HG03103 (cell line): ENCODE results near the gene UCP2.

ENCODE experiments used
- ATAC-seq: cut with Tn5 transposase; IDR thresholded peaks from one replicate; pipeline ENCODE4 v1.9.1; 2021; ENCODE audit warnings: low read depth; ENCODE audit not compliant: unreplicated experiment

UCP2 gene

DNA sequence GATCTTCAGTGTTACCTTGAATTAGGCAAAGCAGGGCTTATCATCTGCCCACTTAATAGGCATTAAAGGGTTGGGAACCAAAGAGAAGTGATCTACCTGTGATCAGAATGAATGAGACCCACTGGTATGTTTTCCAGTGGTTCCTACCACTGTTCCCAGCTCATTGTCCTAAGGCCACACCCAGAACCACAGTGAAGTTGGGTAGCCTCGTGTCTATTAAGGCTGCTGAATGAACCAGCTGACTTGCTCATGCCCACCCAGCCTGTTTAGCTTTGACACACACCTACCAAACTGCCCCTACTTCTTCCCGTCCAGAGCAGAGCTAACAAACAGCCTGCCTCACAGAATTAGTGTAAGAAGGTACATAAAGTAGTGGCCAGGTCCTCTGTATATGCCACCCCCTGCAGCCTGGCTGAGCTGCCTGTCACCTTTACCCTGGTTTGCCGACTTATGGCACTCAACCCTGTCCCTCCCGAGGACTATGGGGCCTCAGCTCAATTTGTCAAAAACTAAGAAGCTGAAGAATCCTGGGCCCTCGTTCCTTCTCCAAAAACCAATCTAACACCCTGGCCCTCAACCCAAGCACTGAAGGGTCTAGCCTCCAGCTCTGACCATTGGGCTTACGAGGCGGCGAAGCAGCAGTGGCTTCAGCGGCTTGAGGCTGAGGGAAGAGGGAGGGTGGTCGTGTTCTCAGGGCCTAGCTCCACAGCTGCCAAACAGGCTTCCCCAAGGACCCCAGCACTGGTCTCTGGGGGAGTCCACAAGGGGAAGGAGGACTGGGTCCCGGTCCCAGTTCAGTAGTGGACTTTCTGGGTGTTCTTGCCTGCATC, 9.8 kb downstream of the UCP2 start:
- no peak for ATAC-seq

DNA sequence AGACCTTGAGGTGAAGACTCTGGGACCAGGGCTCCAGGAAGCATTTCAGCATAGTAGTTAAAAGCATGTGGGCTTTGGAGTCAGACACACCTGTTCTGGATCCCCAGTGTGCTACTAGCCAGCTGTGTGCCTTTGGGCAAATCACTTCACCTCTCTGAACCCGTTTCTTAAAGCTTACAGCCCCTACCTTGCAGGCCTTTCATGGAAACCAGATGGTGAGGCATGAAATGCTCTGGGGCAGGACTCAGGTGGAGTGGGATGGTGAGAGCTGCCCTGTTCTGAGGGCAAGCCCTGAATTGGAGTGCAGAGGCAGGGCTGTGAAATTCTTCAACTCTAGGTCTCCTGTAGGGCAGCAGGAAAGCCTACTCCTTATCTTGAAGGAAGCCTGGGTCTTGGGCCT, 10.5 kb downstream of the UCP2 start:
- ATAC-seq: no peak

DNA sequence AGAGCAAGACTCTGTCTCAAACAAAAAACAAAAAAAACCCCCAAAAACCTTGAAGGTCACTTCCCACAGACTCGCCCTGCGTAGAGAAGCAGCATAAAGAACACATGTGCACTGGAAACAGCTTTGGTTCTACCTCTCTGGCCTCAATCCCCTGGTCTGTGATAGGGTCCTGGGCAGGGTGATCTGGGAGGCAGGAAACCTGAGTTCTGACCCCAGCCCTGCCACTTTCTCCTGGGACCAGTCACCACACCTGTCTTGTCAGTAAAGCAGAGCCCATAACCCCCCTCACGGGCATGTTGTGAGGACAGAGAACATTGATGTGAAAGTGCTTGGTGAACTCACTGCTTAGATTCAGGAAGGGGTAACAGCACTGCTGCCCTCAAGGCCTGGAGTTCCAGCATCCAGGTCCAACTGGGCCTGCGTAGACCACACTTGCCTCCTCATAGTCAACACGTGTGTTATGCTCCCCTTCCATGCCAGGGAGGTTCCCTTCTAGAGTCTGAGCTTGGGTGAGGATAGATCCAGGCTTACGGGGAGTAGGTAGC, 11.4 kb downstream of the UCP2 start:
- ATAC-seq: no peak

DNA sequence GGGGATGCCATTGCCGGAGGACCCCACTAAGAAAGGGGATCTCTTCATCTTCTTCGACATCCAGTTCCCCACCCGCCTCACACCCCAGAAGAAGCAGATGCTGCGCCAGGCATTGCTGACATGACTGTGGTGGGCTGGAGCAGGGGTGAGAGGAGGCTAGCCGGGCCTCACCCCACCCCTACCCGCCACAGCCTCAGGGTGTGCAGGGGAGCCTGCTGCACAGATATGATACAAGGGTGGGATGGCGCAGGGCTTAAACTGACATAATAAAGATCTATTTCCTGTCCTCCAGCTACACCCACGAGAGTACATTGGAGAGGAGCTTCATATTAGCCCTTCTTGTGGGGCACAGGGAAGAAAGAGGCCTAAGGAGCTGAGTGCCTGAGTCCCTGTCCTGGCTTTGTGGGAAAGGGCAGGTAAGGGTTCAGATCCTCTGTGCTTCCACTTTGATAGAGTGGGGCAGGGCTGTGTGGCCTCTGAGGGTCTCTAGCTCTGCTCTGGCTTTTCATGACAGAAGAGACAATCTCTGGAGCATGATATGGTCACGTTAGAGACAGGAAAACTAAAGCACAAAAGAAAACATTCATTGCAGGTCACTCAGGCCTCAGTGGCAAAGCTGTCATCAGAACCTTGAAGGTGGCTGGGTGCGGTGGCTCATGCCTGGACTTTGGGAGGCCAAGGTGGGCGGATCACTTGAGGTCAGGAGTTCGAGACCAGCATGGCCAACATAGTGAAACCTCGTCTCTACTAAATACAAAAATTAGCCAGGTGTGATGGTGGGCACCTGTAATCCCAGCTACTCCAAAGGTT, 12.4 kb downstream of the UCP2 start:
- no peak for ATAC-seq

DNA sequence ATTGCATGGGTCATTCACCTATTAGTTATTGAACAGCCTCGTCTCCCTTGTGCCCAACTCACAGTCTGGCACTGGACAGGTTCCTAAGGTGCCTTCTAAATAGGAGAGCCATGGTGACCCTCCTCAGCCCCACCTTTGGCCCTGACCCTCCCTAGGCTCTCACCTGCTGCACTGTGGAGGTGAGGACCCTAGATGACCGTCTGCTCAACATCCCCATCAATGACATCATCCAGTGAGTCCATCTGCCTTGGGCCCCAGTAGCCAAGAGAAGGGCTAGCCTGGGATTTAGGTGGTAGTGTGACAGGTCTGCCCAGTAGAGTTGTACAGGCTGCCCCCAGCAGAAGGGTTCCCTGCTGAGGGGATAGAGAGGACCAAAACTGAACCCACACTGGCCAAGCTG, 13.6 kb downstream of the UCP2 start:
- no peak for ATAC-seq

DNA sequence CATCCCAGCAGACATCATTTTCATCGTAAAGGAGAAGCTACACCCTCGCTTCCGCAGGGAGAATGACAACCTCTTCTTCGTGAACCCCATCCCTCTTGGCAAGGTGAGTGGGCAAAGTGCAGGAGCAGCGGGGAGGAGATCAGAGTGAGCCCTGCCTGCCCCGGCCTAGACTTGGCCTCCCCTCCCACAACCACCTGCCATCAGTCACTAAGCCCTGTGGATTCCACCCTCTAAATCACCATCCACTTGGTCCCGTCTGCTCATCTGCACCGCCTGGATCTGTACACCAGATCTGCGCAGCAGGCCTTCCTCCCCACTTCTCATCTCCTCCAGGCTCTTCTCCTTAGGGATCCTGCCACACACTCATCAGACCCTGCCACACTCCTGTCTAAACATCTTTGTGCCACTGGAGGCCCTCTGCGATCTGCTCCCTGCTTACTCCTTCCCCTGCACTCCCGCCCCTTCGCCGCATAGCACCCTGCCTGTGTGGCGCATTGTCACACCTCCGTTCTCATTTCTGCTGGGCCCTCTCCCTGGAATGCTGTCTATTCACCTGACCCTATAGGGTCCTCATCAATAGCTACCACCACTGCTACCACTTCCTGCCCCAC, 14.2 kb downstream of the UCP2 start:
- no peak for ATAC-seq

DNA sequence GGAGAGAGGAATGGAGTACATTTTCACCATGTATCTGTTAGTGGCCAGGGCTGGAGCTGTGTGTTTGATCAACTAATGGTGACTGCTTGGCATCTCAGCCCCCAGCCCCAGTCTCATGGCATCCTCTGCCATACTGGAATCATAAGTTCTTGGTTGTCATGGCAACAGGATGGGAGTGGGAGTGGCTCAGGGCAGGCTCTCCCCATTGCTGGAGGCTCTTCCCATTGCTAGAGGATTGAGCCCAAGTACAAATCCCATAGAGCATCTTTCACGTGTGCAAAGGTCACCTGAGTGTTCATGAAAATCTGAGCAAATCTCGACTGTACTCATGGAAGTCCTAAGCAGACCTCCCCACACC, 16.9 kb downstream of the UCP2 start:
- ATAC-seq: no peak

DNA sequence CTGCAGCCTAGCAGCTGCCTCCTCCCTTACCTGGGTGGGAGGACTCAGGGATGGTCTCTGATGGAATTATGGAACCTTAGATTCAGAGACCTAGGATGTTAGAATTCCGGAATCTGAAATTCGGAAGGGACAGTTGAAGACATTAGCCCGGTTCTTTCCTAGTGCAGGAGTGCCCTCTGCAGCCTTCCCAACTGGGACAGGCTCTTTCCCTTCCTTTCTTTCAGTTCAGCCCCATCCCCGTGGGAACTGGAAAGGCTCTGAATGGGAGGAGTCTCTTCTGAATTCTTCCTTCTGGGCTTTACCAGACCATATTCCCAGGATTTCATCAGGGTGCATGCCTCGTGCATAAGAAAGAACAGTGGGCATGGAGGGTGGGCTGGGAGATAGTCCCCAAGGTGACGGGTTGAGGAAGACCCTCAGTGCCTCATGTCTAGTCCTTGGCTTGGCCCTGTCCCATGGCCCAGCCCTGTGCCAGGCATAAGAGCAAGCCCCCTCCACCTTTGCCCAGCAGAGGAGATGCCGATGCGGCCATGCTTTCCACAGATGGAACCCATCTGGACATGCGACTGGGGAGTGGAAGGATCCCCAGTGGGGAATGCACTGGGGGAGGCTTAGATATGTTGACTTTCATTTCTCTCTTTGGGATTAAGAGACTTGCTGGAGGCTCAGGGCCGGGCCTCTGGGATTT, 17.4 kb downstream of the UCP2 start:
- ATAC-seq: no peak

DNA sequence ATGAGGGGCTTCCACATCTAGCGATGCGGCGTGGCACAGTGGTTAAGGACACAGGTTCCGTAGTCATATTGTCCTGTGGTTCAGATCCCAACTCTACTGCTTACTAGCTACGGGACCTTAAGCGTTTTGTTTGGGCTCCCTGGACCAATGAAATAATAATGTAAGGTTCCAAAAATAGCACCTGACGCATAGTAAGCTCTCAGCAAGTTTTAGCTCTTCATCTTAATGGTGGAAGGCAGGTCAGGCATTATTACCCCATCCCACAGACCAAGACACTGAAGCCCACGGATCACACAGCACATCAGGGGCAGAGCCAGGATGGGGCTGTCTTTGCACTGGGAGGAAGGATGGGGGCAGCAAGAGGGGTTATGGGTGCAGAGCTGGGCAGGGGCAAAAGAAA, 18.8 kb downstream of the UCP2 start:
- ATAC-seq: no peak

DNA sequence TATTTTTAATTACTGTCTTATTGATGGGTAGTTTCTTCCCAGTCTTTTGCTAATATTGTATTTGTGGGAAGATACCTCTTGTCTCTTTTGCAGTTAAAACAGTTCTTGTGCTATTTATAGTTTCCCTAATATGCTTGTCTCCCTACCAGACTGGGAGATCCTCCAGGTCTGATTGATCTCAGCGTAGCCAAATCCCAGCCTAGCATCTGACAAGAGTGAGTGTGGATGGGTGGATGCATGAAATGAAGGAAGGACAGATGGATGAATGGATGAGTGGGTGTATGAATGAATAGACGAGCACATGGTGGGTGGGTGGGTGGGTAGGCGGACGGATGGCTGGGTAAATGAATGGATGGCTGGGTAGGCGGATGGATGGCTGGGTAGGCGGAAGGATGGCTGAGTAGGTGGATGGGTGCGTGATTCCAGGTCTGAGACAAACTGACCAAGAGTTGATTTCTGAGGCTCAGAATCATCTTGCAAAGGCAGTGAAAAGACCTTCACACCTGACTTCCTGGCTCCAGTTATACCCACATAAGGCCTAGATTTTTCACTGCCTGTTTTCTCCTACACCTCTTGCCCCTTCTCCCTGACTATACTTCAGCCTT, 20.4 kb downstream of the UCP2 start:
- no peak for ATAC-seq

DNA sequence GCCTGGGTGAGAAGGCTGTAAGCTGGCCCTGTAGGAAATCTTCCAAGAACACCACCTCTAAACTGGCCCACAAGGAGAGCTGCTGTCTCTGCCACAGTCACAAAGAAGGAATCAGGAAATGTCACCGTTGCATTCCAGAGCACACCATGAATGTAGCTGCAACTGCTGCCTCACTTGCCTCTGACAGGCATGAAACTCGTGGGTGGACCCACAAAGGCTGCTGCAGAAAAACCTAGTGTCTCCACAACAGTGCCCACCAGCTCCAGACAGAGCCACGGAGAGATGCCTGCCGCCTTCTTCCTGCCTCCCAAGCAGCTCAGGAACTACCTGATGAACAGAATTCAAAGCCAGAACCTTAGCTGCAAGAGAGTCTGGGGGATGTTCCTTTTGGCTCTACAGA, 21.3 kb downstream of the UCP2 start:
- ATAC-seq: no peak

DNA sequence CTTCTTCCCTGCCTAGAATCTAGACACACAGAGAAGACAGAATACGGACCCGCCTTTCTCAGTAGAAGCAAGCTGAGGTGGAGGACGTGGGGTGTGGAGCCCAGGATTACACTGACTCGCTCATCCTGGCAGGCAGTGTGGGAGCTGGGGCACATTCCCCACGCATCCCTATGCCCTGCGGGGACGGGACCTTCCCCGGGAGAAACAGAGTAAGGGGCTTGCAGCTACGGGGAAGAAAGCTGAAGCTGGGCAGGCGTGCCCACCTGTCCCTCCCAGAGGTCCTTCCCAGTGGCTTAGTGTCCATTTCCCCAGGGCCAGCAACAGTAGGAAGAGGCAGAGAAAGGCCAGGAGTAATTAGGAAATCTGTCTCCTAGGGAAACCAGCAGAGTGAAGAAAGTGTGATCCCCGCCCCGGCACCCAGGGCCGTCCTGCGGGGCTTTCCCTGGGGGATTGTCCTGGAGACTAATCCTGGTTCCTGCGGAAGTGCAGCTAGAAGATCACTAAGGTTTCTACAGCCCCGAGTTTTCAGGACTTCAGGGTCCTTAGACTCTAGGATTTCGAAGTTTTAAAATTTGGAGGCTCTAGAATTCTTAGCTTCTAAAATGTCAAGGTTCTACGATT, 24.0 kb downstream of the UCP2 start:
- no peak for ATAC-seq

DNA sequence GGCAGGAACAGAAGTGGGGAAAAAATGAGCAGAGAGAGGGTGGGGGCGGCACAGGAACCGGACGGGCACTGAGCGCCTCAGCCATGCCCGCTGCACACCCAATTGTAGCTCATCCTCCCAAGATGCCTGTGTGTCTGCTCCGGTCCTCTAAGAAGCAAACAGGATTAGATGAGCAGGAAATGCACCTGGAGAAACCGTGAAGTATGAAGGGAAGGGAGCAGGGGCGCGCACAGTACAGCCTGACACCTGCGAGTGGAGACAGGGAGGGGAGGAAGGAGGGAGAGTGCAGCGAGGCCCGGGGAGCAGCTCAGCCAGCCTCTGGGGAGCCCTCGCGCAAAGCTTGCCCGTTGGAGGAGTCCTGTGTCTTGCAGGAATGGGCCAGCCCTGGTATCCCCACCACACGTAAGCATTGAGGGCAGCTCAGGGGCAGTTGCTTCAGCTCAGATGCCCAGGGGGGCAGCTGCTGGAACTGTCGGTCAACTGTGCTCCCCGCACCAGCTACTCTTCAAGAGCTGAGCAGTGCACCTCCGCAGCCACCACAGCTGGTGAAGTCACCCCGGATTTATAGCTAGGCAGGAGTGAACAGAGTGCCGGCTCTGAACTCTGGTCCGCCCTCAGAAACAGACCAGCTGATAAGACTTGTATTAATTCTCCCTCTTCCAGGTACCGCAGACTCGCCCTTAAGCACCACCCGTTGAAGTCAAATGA, 24.8 kb downstream of the UCP2 start:
- ATAC-seq: no peak

DNA sequence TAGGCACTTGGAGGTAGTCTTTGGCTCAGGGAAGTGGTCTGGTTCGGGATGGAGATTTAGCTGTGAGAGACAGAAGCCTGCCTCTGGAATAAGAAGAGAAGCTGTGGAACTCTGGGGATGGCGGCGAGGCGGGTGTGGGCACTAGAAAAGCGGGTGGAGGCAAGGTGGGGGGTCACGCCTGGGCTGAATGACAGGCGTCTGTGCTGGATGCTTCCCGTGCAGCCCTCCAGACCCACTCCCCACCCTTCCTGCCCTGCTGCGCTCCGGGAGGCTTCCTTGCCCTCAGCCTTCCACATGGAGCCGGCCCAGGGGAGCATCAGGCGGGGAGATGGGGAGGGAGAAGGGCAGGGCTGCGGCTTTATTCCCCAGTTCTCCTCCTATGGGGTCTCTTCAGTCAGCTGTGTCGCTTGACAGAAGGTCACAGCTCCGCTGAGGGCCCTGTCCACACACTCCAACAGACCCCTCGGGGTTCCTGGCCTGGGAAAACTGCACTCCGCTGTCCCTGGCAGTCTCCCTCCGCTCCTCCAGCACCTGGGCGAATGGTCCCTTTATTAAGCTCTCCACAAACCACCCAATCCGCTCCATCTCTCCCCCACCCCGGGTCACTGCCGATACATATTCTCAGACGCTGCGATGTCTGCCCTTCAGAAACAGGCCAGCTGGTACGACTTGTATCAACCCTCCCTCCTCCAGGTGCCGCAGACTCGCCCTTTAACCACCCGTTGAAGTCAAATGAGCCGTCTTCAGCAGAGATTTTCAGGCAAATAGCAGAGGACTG, 25.6 kb downstream of the UCP2 start:
- no peak for ATAC-seq

DNA sequence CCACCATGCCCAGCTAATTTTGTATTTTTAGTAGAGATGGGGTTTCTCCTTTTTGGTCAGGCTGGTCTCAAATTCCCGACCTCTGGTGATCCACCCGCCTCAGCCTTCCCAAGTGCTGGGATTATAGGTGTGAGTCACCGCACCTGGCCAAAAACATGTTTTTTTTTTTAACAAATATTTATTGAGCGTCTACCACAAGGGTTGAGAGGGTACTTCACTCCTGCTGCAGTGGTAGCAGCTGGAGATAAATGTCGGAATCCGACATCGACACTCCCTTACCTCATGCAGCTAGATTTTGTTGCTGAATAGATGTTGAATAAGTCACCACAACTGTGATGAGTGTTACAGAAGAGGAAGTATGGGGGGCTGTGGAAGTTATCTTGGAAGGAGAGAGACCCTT, 30.8 kb downstream of the UCP2 start:
- no peak for ATAC-seq

DNA sequence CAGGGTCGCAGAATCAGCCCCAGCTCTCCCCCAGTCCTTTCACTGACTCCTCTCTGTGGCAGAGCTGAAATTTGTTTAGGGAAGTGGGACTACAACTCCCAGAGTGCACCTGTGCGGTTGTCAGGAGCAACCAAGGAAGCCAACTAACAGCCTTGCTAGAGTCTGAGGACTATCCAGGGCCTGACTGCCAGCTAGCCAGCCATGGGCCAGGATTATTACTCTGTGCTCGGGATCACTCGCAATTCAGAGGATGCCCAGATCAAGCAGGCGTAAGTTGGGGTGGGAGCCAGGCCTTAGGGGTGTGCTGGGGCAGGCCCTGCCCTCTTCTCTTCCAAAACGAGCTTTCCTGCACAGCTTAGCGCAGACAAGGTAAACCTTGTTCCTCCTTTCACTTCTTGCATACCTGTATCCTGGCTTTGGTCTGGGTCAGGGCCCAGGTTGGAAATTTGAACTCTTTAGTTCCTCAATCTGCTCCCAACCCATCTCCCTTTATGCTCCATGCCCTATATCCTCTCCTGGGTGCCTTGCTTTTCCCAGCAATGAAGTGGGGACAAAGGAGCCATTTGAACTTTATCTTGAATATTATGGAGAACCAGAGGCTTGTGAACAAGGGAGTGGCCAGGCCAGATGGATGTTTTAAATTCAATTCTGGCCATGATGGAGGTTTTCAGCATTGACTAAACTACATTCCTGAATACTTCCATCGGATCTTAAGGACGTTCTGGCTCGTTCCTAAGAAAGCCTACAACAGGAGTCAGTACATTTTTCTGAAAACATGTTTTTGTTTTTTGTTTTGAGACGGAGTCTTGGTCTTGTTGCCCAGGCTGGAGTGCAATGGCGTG, 31.6 kb downstream of the UCP2 start, which contains the start of gene DNAJB13:
DNAJB13 (plus strand) TSS at position 158 of the 842 bp plus-strand sequence; CDS start at position 202, 44 bp downstream.
- ATAC-seq: no peak

DNA sequence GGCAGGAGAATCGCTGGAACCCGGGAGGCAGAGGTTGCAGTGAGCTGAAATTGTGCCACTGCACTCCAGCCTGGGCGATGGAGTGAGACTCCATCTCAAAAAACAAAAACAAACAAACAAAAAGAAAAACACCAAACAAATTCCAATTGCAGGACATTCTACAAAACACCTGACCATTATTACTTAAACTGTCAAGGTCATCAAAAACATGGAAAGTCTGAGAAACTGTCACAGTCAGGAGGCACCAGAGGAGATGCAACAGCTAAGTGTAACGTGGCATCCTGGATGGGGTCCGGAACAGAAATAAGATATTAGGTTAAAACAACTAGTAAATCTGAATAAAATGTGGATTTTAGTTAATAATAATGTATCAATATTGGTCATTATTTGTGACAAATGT, 32.7 kb downstream of the UCP2 start:
- ATAC-seq: no peak

DNA sequence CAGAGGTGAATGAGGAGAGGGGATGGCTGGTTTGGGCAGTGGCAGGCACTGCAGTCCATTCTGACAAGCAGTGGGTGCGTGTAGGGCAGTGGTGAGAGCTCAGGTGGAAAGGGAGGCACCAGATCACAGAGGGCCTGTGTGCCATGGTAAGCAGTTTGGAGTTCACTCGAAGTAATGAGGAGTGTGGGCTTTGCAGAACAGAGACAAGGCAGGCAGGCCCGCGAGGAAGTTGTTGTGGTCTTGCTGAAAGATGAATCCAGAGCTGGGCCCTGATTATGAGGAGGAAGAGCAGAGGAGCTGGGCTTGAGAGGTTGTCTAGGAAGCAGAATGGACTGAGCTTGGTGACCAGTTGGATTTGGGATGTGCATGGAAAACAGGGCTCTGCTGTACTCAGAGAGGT, 33.4 kb downstream of the UCP2 start:
- ATAC-seq: no peak
